Psoas muscle (tissue), 8 donors: Measurements from ENCODE around the gene RTN4RL1. TPM values are rescaled to one million over a fixed set of nuclear protein-coding genes. Genes with fewer than 3 reads are reported as not detected.

Experiments
- ATAC-seq, 4 donors: fragments of 200-7000 bp; cut with Tn5 transposase; one replicate each; pipeline ENCODE4 v1.9.1; 2020; ENCODE audit warnings: moderate library complexity in 3 of 4, mild to moderate bottlenecking in 2 of 4
- DNase-seq, 2 donors: peaks; one replicate each; pipeline ENCODE4 v3.0.0-alpha.2; 2020
- H3K27ac ChIP-seq: fragments of 200-600 bp; one replicate; pipeline ENCODE4 v1.8.0; 2022
- H3K27me3 ChIP-seq, 3 donors: fragments of 200-600 bp in 1 of 3; one replicate each; pipeline versions ENCODE4 v1.6.1 to v1.8.0; 2013 to 2022; ENCODE audit warnings: low read length in 2 of 3, mild to moderate bottlenecking in 2 of 3, moderate library complexity in 1 of 3; ENCODE audit not compliant: insufficient read depth in 3 of 3
- H3K36me3 ChIP-seq, 2 donors: fragments of 200-600 bp in 1 of 2; one replicate each; pipeline versions ENCODE4 v1.6.1 to v1.8.0; 2013 to 2022; ENCODE audit warnings: low read depth in 1 of 2, mild to moderate bottlenecking in 1 of 2, moderate library complexity in 1 of 2; ENCODE audit not compliant: insufficient read depth in 1 of 2
- H3K4me1 ChIP-seq: fragments of 200-600 bp; one replicate; pipeline ENCODE4 v1.8.0; 2022
- H3K4me3 ChIP-seq: fragments of 200-600 bp; one replicate; pipeline ENCODE4 v1.8.0; 2022; ENCODE audit warnings: mild to moderate bottlenecking
- H3K9me3 ChIP-seq: fragments of 200-600 bp; one replicate; pipeline ENCODE4 v1.8.0; 2022
- CTCF ChIP-seq: fragments of 200-600 bp; IDR thresholded peaks from one replicate; pipeline ENCODE4 v1.8.0; 2022; ENCODE audit warnings: antibody characterized with exemption
- WGBS, 3 donors: extraction: QIAGEN DNeasy Blood & Tissue Kit; methylation state at CpG; one replicate each; pipeline versions ENCODE4 v1.1.6 to v1.1.7; 2013; 5-methylcytosine and 5-hydroxymethylcytosine counted together
- intact Hi-C, 2 donors: fragments of 100-400 bp; cut with DNase I; formaldehyde crosslinking; loops; one replicate each; pipeline versions ENCODE4 v1.11.0 to v1.14.2; 2022
- polyA plus RNA-seq, 3 donors: library from polyadenylated mRNA; stranded (reverse); fragments of 200-250 nt; gene quantifications; one replicate each; pipeline ENCODE4 v1.2.3, GENCODE V29; 2013
- total RNA-seq, 4 donors: library from RNA; stranded (reverse); fragmentation: NEBNext Ultra II Directional in 2 of 4; extraction: Animal tissue kit (Norgen Biotek cat#: 25700) in 2 of 4; gene quantifications; one replicate each; pipeline versions ENCODE4 v1.2.1 to v1.2.4, GENCODE V29; 2021 to 2023
- donor health status: healthy with polysubstance abuse.
- donor health status: DM: no; HTN: no; CAD: no; lungs with moderate emphysema.
- donor health status: Bipolar disorder and iron deficiency.
- donor health status: healthy.
- donor health status: DM: yes; HTN: yes; CAD: no.
- donor health status: DM: no; HTN: no; CAD: no.
- donor health status: DM: no; HTN: no; CAD: no.
- donor health status: DM: yes; HTN: yes; CAD: no.

The RTN4RL1 gene
- total and polyA plus RNA-seq, 7 donors, result 0.44 to 1.8 (median 0.75) TPM

- H3K4me1 ChIP-seq, result no peaks in the 10 kb centered on the region
- no peak for DNase-seq
- intact Hi-C loops, result no loop called here
- peaks cover 0 to 66% of the 10 kb centered on the region in 2 donors for H3K36me3 ChIP-seq
- no peaks in the 10 kb centered on the region for H3K9me3 ChIP-seq
- WGBS, 3 donors, result 60 to 67% (median 63%) methylated on average over 5 of the region's 5 CpGs
- no peaks in the 10 kb centered on the region for H3K27me3 ChIP-seq
- H3K4me3 ChIP-seq, result no peak overlapping the region
- peak overlapping the region; percentile 62 for H3K27ac ChIP-seq
- TF ChIP-seq CTCF, result no peak
- no peak for ATAC-seq
Observed at GRCh38 chr17:2064147-2064489, 39.0 kb upstream of the RTN4RL1 start.

GRCh38 chr17:2063261-2064146 lies 38.4 kb upstream of the RTN4RL1 start:
- Histone ChIP-seq H3K36me3 (peaks cover 0 to 61% of the 10 kb centered on the region in 2 donors), H3K27me3 (no peaks in the 10 kb centered on the region), H3K4me3 (no peak overlapping the region), H3K27ac (peak overlapping the region; percentile 62), H3K4me1 (no peaks in the 10 kb centered on the region), H3K9me3 (no peaks in the 10 kb centered on the region)
- TF ChIP-seq CTCF, result no peak
- ATAC-seq (no peak), DNase-seq (peak in 1 of 2 donors; percentile 43)
- intact Hi-C loops, result no loop called here
- WGBS, 3 donors, result 67 to 70% (median 67%) methylated on average over 16 of the region's 16 CpGs

GRCh38 chr17:2062571-2063183 lies 37.5 kb upstream of the RTN4RL1 start:
- TF ChIP-seq CTCF, result no peak
- Histone ChIP-seq H3K36me3 (peaks cover 0 to 53% of the 10 kb centered on the region in 2 donors), H3K4me3 (no peak overlapping the region), H3K27ac (peak overlapping the region; percentile 62), H3K9me3 (no peaks in the 10 kb centered on the region), H3K4me1 (no peaks in the 10 kb centered on the region), H3K27me3 (no peaks in the 10 kb centered on the region)
- intact Hi-C loops, result no loop called here
- DNase-seq (peak; percentile 32 to 68), ATAC-seq (no peak)
- 49 to 64% (median 51%) methylated on average over 11 of the region's 11 CpGs for WGBS, 3 donors

- WGBS, 3 donors, result 72 to 80% (median 76%) methylated on average over 17 of the region's 17 CpGs
- no peaks in the 10 kb centered on the region for H3K27me3 ChIP-seq
- ATAC-seq, result no peak
- peaks cover 0 to 48% of the 10 kb centered on the region in 2 donors for H3K36me3 ChIP-seq
- intact Hi-C loops, result no loop called here
- no peaks in the 10 kb centered on the region for H3K4me1 ChIP-seq
- H3K27ac ChIP-seq, result peak overlapping the region; percentile 62
- peak overlapping the region; percentile 18 for H3K4me3 ChIP-seq
- DNase-seq, result no peak
- no peak for TF ChIP-seq CTCF
- no peaks in the 10 kb centered on the region for H3K9me3 ChIP-seq
Observed at GRCh38 chr17:2061441-2061958, 36.4 kb upstream of the RTN4RL1 start.
